Naive B cell (primary cell): ENCODE results near the gene ERVH48-1. TPM values are rescaled to one million over a fixed set of nuclear protein-coding genes. Genes with fewer than 3 reads are reported as not detected.
"Not testable (repeated sequence)": the region's sequence is repeated elsewhere in the genome, so short reads cannot be mapped to it uniquely, and the experiment has no call there.

Experiments
- ATAC-seq, 2 donors: fragments of 150-1000 bp; cut with Tn5 transposase; 2 replicates each; pipeline ENCODE4 v1.10.0; 2021; ENCODE audit warnings: low read depth in 2 of 2, mild to moderate bottlenecking in 2 of 2, moderate library complexity in 2 of 2
- DNase-seq: peaks from one replicate; pipeline ENCODE4 v3.0.0; 2022
- H3K27ac Mint-ChIP-seq, 6 donors: one replicate each; pipeline ENCODE4 v1.8.0; 2020 to 2022; ENCODE audit warnings: mild to moderate bottlenecking in 6 of 6, mixed read lengths in 6 of 6, moderate library complexity in 5 of 6, inconsistent platforms in 2 of 6
- H3K27me3 Mint-ChIP-seq, 3 donors: one replicate each; pipeline ENCODE4 v1.8.0; 2021 to 2022; ENCODE audit warnings: mixed read lengths in 3 of 3, mild to moderate bottlenecking in 1 of 3
- H3K36me3 Mint-ChIP-seq, 2 donors: one replicate each; pipeline ENCODE4 v1.8.0; 2020 to 2022; ENCODE audit warnings: mixed read lengths in 2 of 2, inconsistent platforms in 1 of 2, mild to moderate bottlenecking in 1 of 2
- H3K4me1 Mint-ChIP-seq, 3 donors: one replicate each; pipeline ENCODE4 v1.8.0; 2020 to 2022; ENCODE audit warnings: mixed read lengths in 3 of 3, inconsistent platforms in 1 of 3, mild to moderate bottlenecking in 1 of 3, moderate library complexity in 1 of 3
- H3K4me3 Mint-ChIP-seq, 8 donors: one replicate each; pipeline ENCODE4 v1.8.0; 2020 to 2022; ENCODE audit warnings: mild to moderate bottlenecking in 8 of 8, mixed read lengths in 8 of 8, moderate library complexity in 8 of 8, inconsistent platforms in 2 of 8
- H3K9me3 Mint-ChIP-seq, 7 donors: one replicate each; pipeline ENCODE4 v1.8.0; 2020 to 2022; ENCODE audit warnings: mixed read lengths in 7 of 7, mild to moderate bottlenecking in 5 of 7, inconsistent platforms in 2 of 7, moderate library complexity in 1 of 7
- polyA plus RNA-seq, 6 donors: library from polyadenylated mRNA; unstranded; fragments of 300-500 nt; fragmentation: Illumina TruSeq; gene quantifications; one replicate each; pipeline ENCODE4 v1.2.3, GENCODE V29; 2021; ENCODE audit warnings: low read depth in 6 of 6

ERVH48-1 gene
- not detected for polyA plus RNA-seq

DNA sequence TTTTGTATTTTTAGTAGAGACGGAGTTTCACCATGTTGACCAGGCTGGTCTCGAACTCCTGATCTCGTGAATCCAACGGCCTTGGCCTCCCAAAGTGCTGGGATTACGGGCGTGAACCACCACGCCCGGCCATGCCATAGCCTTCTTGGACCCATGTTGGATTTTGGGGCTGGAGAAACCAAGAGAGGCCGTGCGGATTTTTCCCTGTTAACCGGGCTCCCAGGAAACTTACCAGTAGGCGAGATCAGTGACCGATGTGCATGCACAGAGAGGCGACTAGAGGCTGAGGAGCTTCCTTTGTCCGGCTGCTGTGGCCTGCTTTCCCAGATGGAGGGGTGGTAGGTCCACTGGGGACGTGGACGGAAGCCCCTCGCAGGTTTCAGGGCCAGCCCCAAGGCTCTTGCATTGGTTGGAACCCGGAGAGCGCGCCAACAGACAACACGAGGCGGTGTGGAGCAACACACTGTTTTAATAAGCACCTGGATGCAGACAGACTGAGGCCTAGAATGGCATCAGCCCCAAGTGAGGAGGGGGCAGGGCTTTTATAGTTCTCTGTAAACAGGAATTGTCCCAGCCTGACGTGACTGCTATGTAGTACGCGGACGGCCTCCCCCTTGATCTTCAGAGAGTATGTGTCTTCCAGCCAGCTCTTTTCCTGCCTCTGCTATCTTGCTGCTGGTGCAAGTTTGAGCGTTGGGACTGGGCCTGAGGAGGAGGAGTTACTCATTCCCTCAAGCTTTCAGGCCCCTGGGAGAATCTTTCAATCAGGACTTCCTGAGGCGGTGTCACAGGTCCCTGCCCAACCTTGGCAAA lies at the start of gene ERVH48-1:
Gene ERVH48-1, minus strand, starts transcription at position 517 of the 813 bp plus-strand sequence. CDS start 6,624 bp downstream, outside the sequence.
- peak within 1 kb of the TSS in 5 of 6 donors; percentile 11 to 86 (median 61) for H3K27ac Mint-ChIP-seq
- no peaks in the 10 kb centered on the region for H3K36me3 Mint-ChIP-seq
- no peaks in the 10 kb centered on the region for H3K27me3 Mint-ChIP-seq
- H3K4me1 Mint-ChIP-seq = peaks cover 15 to 18% (median 15%) of the 10 kb centered on the region in 3 donors
- ATAC-seq = no peak
- H3K4me3 Mint-ChIP-seq = no peak within 1 kb of the TSS
- H3K9me3 Mint-ChIP-seq = no peaks in the 10 kb centered on the region
- no peak for DNase-seq

DNA sequence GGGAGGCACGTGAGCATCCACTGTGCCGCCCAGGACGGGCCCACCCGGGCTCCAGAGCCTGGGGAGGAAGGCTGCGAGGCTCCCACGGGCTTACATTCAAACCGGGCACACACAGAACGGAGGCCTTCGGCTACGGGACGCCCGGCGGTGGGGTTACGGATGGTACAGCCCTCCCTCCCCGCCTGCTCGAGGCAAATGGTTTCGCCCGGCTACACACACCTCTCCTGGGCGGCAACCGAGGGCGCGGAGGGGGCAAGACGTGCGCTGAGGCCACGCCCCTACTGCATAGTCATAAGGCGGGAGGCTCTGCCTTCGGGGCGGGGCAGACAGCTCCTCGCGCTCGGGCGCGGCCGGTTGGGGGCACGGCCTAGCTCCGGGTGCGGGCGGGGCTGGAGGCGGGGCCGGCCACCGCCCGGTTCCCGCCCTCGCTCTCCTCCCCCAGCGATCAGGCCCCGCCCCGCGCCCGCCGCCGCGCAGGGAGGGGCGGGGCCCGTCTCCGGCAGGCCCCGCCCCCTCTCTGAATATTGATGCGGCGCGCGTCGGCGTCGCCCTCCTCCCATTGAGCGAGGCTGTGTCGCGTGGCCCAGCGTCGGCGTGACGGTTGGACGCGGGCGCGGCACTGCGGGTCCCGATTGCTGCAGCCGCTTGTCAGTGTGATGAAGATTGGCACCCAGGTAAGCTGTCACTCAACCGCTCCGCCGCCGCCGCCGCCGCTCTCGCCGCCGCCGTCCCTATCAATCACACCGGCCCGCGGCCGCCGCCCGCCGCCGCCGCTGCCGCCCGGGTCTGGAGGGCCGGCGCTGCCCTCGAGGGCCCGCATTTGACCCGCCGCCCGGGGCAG lies 48.8 kb upstream of the ERVH48-1 start, which contains the start of gene PKNOX1:
Gene PKNOX1, plus strand, starts transcription at position 572 of the 841 bp plus-strand sequence. CDS start 29,820 bp downstream, outside the sequence.
- Mint-ChIP-seq H3K27ac (peak within 1 kb of the TSS; percentile 86 to 95 (median 94)), H3K4me1 (peaks cover 7 to 26% (median 18%) of the 10 kb centered on the region in 3 donors), H3K9me3 (no peaks in the 10 kb centered on the region), H3K36me3 (no peaks in the 10 kb centered on the region), H3K4me3 (peak within 1 kb of the TSS; percentile 77 to 96 (median 92)), H3K27me3 (no peaks in the 10 kb centered on the region)
- peak; percentile 99 for DNase-seq
- peak; percentile 82 to 86 for ATAC-seq

DNA sequence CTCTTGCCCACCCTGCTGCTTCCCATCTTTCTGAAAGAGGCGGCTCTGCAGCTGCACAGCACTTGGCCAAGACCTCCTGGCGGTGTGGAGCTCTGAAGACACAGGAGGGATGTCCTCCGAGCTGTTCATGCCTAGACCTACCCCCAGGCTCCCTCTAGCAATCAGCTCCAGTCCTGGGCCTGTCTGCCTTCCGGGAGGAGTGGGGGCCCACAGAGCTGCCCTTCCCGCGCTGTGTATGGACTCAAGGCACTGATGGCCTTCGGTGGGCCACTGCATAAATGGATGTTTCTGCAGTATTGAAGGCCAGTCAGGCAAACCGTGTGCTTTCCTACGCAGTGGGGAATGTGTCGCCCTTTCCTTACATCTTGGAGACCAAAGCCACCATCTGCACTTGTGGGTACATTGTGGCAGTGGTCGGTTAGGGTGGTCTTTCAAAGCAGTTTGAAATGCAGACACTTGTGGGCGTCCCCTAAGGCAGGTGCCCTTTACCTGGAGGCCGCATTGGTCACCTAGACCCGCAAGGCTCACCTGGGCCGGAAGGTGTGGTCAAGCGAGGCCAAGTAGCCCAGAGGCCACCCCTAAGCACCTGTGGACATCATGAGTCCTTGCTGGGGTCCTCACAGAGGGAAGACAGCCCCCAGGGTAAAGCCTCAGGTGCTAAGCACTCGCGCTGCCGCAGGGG lies 48.0 kb upstream of the ERVH48-1 start:
- Mint-ChIP-seq H3K9me3 (no peaks in the 10 kb centered on the region), H3K27me3 (no peaks in the 10 kb centered on the region), H3K36me3 (no peaks in the 10 kb centered on the region), H3K27ac (peak overlapping the region in 5 of 6 donors; percentile 56 to 93 (median 78)), H3K4me1 (peaks cover 7 to 26% (median 15%) of the 10 kb centered on the region in 3 donors), H3K4me3 (peak overlapping the region; percentile 77 to 91 (median 86))
- ATAC-seq = no peak
- no peak for DNase-seq

GRCh38 chr21:42971897-42972275 lies 46.5 kb upstream of the ERVH48-1 start:
- DNase-seq (no peak), ATAC-seq (no peak)
- H3K27me3 Mint-ChIP-seq = no peaks in the 10 kb centered on the region
- peak overlapping the region in 3 of 8 donors; percentile 36 to 44 (median 42) for H3K4me3 Mint-ChIP-seq
- no peak overlapping the region for H3K27ac Mint-ChIP-seq
- no peaks in the 10 kb centered on the region for H3K9me3 Mint-ChIP-seq
- peaks cover 6 to 19% (median 11%) of the 10 kb centered on the region in 3 donors for H3K4me1 Mint-ChIP-seq
- no peaks in the 10 kb centered on the region for H3K36me3 Mint-ChIP-seq

DNA sequence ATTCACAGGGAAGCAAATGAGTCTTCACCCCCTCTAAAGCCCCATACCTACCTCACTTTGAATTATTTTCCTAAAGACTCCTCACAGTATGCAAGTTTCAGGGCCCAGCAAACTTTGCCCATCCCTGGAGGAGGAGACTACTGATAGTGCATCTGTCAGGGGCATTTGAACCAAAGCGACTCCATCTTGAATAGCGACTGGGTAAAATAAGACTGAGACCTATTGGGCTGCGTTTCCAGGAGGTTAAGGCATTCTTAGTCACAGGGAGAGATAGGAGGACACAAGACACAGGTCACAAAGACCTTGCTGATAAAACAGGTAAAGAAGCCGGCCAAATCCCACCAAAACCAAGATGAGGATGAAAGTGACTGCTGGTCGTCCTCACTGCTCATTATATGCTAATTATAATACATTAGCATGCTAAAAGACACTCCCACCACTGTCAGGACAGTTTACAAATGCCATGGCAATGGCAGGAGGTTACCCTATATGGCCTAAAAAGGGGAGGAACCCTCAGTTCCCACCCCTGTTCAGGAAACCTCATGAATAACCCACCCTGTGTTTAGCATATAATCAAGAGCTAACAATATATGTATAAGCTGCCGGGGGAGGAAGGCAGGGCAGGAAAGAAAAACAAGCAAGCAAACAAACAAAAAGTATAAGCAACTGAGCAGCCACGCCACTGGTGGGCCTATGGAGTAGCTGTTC lies 45.7 kb upstream of the ERVH48-1 start:
- Mint-ChIP-seq H3K36me3 (no peaks in the 10 kb centered on the region), H3K27me3 (no peaks in the 10 kb centered on the region), H3K9me3 (no peaks in the 10 kb centered on the region), H3K27ac (no peak overlapping the region), H3K4me1 (peaks cover 0 to 11% (median 6%) of the 10 kb centered on the region in 3 donors), H3K4me3 (peak overlapping the region in 1 of 8 donors; percentile 48)
- ATAC-seq (no peak), DNase-seq (no peak)

GRCh38 chr21:42969193-42969600 lies 43.8 kb upstream of the ERVH48-1 start:
- no peak overlapping the region for H3K27ac Mint-ChIP-seq
- no peaks in the 10 kb centered on the region for H3K36me3 Mint-ChIP-seq
- H3K9me3 Mint-ChIP-seq = no peaks in the 10 kb centered on the region
- H3K4me1 Mint-ChIP-seq = peaks cover 0 to 6% (median 6%) of the 10 kb centered on the region in 3 donors
- no peaks in the 10 kb centered on the region for H3K27me3 Mint-ChIP-seq
- H3K4me3 Mint-ChIP-seq = no peak overlapping the region
- ATAC-seq (no peak), DNase-seq (no peak)

DNA sequence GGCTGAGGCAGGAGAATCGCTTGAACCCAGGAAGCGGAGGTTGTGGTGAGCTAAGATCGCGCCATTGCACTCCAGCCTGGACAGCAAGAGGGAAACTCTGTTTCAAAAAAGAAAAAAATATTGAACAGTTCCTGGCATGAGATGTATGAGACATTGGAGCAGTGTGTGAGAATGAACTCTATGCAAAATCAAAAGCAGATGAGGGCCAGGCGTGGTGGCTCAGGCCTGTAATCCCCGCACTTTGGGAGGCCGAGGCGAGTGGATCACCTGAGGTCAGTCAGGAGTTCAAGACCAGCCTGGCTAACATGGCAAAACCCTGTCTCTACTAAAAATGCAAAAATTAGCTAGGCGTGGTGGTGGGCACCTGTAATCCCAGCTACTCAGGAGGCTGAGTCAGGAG lies 42.2 kb upstream of the ERVH48-1 start:
- not testable (repeated sequence) for H3K4me1 Mint-ChIP-seq, H3K9me3 Mint-ChIP-seq, H3K36me3 Mint-ChIP-seq, DNase-seq, ATAC-seq, H3K27ac Mint-ChIP-seq, H3K4me3 Mint-ChIP-seq, H3K27me3 Mint-ChIP-seq

- H3K4me3 Mint-ChIP-seq = no peak overlapping the region
- peak overlapping the region in 1 of 6 donors; percentile 45 for H3K27ac Mint-ChIP-seq
- H3K9me3 Mint-ChIP-seq = no peaks in the 10 kb centered on the region
Measured at GRCh38 chr21:42965211-42965560, 39.8 kb upstream of the ERVH48-1 start.

DNA sequence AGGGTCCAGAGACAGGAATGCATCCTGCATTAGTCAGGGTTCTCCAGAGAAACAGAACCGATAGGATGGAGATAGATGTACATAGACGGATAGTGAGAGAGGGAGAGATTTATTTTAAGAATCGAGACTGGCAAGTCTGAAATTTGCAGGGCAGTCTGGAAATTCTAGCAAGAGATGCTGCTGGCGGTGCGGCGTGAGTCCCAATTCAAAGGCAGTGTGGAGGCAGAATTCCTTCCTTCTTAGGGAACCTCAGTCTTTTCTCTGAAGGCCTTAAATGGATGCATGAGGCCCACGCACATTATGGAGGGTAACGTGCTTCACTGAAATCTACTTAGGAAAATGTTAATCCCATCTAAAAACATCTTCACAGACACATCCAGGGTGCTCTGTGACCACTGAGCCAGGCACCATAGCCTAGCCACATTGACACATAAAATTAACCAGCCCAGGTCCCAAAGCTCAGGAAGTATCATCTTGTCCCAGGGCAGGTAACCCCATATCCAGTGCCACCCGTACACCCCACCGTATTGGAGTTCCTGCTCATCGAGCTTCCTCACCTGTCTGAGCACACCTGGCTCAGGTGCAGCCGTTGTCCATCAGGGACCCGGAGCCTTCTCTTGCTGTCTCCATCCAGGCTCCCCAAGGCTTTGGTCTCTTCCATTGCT lies 39.2 kb upstream of the ERVH48-1 start:
- ATAC-seq = no peak
- H3K27ac Mint-ChIP-seq = peak overlapping the region in 1 of 6 donors; percentile 53
- DNase-seq = no peak
- H3K27me3 Mint-ChIP-seq = peaks cover 0 to 5% (median 0%) of the 10 kb centered on the region in 3 donors
- no peaks in the 10 kb centered on the region for H3K36me3 Mint-ChIP-seq
- no peaks in the 10 kb centered on the region for H3K9me3 Mint-ChIP-seq
- H3K4me3 Mint-ChIP-seq = peak overlapping the region in 1 of 8 donors; percentile 69
- no peaks in the 10 kb centered on the region for H3K4me1 Mint-ChIP-seq

More at GRCh38 chr21:42965211-42965560, 39.8 kb upstream of the ERVH48-1 start:
- Mint-ChIP-seq H3K36me3 (no peaks in the 10 kb centered on the region), H3K27me3 (peaks cover 0 to 4% (median 0%) of the 10 kb centered on the region in 3 donors), H3K4me1 (no peaks in the 10 kb centered on the region)
- DNase-seq (no peak), ATAC-seq (no peak)

GRCh38 chr21:42964086-42964485 lies 38.7 kb upstream of the ERVH48-1 start:
- no peaks in the 10 kb centered on the region for H3K4me1 Mint-ChIP-seq
- no peak for ATAC-seq
- H3K9me3 Mint-ChIP-seq = no peaks in the 10 kb centered on the region
- DNase-seq = no peak
- peak overlapping the region in 1 of 8 donors; percentile 69 for H3K4me3 Mint-ChIP-seq
- peaks cover 0 to 5% (median 0%) of the 10 kb centered on the region in 3 donors for H3K27me3 Mint-ChIP-seq
- no peak overlapping the region for H3K27ac Mint-ChIP-seq
- H3K36me3 Mint-ChIP-seq = no peaks in the 10 kb centered on the region

GRCh38 chr21:42962380-42963007 lies 37.1 kb upstream of the ERVH48-1 start:
- H3K27ac Mint-ChIP-seq = peak overlapping the region in 1 of 6 donors; percentile 18

GRCh38 chr21:42959728-42960127 lies 34.3 kb upstream of the ERVH48-1 start:
- no peaks in the 10 kb centered on the region for H3K4me1 Mint-ChIP-seq
- H3K9me3 Mint-ChIP-seq = no peaks in the 10 kb centered on the region
- peaks cover 0 to 6% (median 0%) of the 10 kb centered on the region in 3 donors for H3K27me3 Mint-ChIP-seq
- H3K27ac Mint-ChIP-seq = no peak overlapping the region
- H3K36me3 Mint-ChIP-seq = no peaks in the 10 kb centered on the region
- no peak for DNase-seq
- no peak overlapping the region for H3K4me3 Mint-ChIP-seq
- no peak for ATAC-seq

More at GRCh38 chr21:42962380-42963007, 37.1 kb upstream of the ERVH48-1 start:
- H3K36me3 Mint-ChIP-seq = no peaks in the 10 kb centered on the region
- H3K4me3 Mint-ChIP-seq = peak overlapping the region in 1 of 8 donors; percentile 24
- H3K9me3 Mint-ChIP-seq = no peaks in the 10 kb centered on the region
- peaks cover 0 to 5% (median 0%) of the 10 kb centered on the region in 3 donors for H3K27me3 Mint-ChIP-seq
- no peak for DNase-seq
- ATAC-seq = no peak
- H3K4me1 Mint-ChIP-seq = no peaks in the 10 kb centered on the region
